ENCODE results near the gene SLC6A16.
A peak's percentile ranks its signal among the peaks of the same experiment; 100 is the strongest.
"Not testable (repeated sequence)": the region's sequence is repeated elsewhere in the genome, so short reads cannot be mapped to it uniquely, and the experiment has no call there.

The SLC6A16 gene

GRCh38 chr19:49324801-49325576 lies at the start of gene SLC6A16:
Gene SLC6A16, minus strand, starts transcription at chr19:49325191. Its CDS starts 13,844 bp downstream, at chr19:49311347.
- DNase-seq (ENCODE audit: low read depth), result no peak

- not testable (repeated sequence) for DNase-seq (ENCODE audit: low read depth)
Observed at GRCh38 chr19:49373174-49373573, 48.2 kb upstream of the SLC6A16 start.

GRCh38 chr19:49371184-49371583 lies 46.2 kb upstream of the SLC6A16 start:
- DNase-seq (ENCODE audit: low read depth), result no peak

- DNase-seq (ENCODE audit: low read depth), result no peak
Observed at GRCh38 chr19:49368711-49369358, 43.8 kb upstream of the SLC6A16 start.

GRCh38 chr19:49366110-49366509 lies 41.1 kb upstream of the SLC6A16 start:
- no peak for DNase-seq (ENCODE audit: low read depth)

GRCh38 chr19:49364083-49364737 lies 39.2 kb upstream of the SLC6A16 start:
- no peak for DNase-seq (ENCODE audit: low read depth)

GRCh38 chr19:49363268-49364082 lies 38.5 kb upstream of the SLC6A16 start, which contains the start of gene DKKL1:
Gene DKKL1, plus strand, starts transcription at chr19:49363877. Its CDS starts 122 bp downstream, at chr19:49363999.
- DNase-seq (ENCODE audit: low read depth), result peak; percentile 40

- DNase-seq (ENCODE audit: low read depth), result no peak
Observed at GRCh38 chr19:49362929-49363267, 37.9 kb upstream of the SLC6A16 start.

- DNase-seq (ENCODE audit: low read depth), result no peak
Observed at GRCh38 chr19:49362048-49362928, 37.3 kb upstream of the SLC6A16 start, which contains the start of gene TEAD2. Gene TEAD2, minus strand, starts transcription at chr19:49362416. Its CDS starts 2,341 bp downstream, at chr19:49360075.

GRCh38 chr19:49361438-49362047 lies 36.6 kb upstream of the SLC6A16 start:
- no peak for DNase-seq (ENCODE audit: low read depth)

- no peak for DNase-seq (ENCODE audit: low read depth)
Observed at GRCh38 chr19:49359851-49360820, 35.1 kb upstream of the SLC6A16 start.

- no peak for DNase-seq (ENCODE audit: low read depth)
Observed at GRCh38 chr19:49357186-49357585, 32.2 kb upstream of the SLC6A16 start.

GRCh38 chr19:49356382-49356781 lies 31.4 kb upstream of the SLC6A16 start:
- no peak for DNase-seq (ENCODE audit: low read depth)

- no peak for DNase-seq (ENCODE audit: low read depth)
Observed at GRCh38 chr19:49355909-49356353, 30.9 kb upstream of the SLC6A16 start.

GRCh38 chr19:49349567-49349966 lies 24.6 kb upstream of the SLC6A16 start:
- no peak for DNase-seq (ENCODE audit: low read depth)

GRCh38 chr19:49348305-49349189 lies 23.6 kb upstream of the SLC6A16 start:
- DNase-seq (ENCODE audit: low read depth), result no peak

- DNase-seq (ENCODE audit: low read depth), result no peak
Observed at GRCh38 chr19:49347835-49348234, 22.8 kb upstream of the SLC6A16 start.

- no peak for DNase-seq (ENCODE audit: low read depth)
Observed at GRCh38 chr19:49347191-49347590, 22.2 kb upstream of the SLC6A16 start.

Measured in T-helper 22 cell (primary cell).